NB4 (cell line): Measurements from ENCODE around the gene C3orf62.
A peak's percentile ranks its signal among the peaks of the same experiment; 100 is the strongest.
"Not testable (repeated sequence)": the region's sequence is repeated elsewhere in the genome, so short reads cannot be mapped to it uniquely, and the experiment has no call there.

ENCODE experiments used
- DNase-seq: peaks from one replicate; pipeline ENCODE4 v3.0.0; 2010; ENCODE audit warnings: low read depth
- H3K4me3 ChIP-seq: one replicate; pipeline ENCODE4 v1.5.1; 2011; ENCODE audit warnings: mild to moderate bottlenecking, low read depth, low read length, moderate library complexity
- CTCF ChIP-seq: IDR thresholded peaks from one replicate; pipeline ENCODE4 v1.5.1; 2012; ENCODE audit warnings: low read depth, low read length
- MAX ChIP-seq: IDR thresholded peaks from 2 replicates; pipeline ENCODE4 v1.6.1; 2011; ENCODE audit warnings: low read depth, low read length
- MYC ChIP-seq: IDR thresholded peaks from 2 replicates; pipeline ENCODE4 v1.6.1; 2011; ENCODE audit warnings: low read depth, low read length
- POLR2A ChIP-seq: IDR thresholded peaks from 2 replicates; pipeline ENCODE4 v1.6.1; 2011; ENCODE audit warnings: mild to moderate bottlenecking; ENCODE audit not compliant: insufficient read length; ENCODE audit errors: extremely low read depth

The C3orf62 gene

GRCh38 chr3:49244581-49245205 is 32.3 kb downstream of the C3orf62 start:
- TF ChIP-seq MAX (0 out of 2 replicates have a peak, but pooled peaks have one; percentile 52), POLR2A (no peak)
- no peak overlapping the region for H3K4me3 ChIP-seq
- DNase-seq: peak; percentile 43

- not testable (repeated sequence) for DNase-seq
Observed at GRCh38 chr3:49240091-49240490, 36.9 kb downstream of the C3orf62 start.

GRCh38 chr3:49238274-49239127 is 38.5 kb downstream of the C3orf62 start:
- peak; percentile 95 for DNase-seq
- peak overlapping the region; percentile 44 for H3K4me3 ChIP-seq
- TF ChIP-seq MAX (peak; percentile 85), MYC (peak; percentile 94), POLR2A (no peak)

More at GRCh38 chr3:49240091-49240490, 36.9 kb downstream of the C3orf62 start:
- H3K4me3 ChIP-seq: not testable (repeated sequence)

GRCh38 chr3:49237344-49237743 is 39.7 kb downstream of the C3orf62 start:
- H3K4me3 ChIP-seq: no peak overlapping the region
- no peak for DNase-seq
- TF ChIP-seq MAX (no peak), POLR2A (no peak), MYC (no peak), CTCF (no peak)

GRCh38 chr3:49236226-49236625 is 40.8 kb downstream of the C3orf62 start:
- H3K4me3 ChIP-seq: no peak overlapping the region
- DNase-seq: no peak
- no peak for TF ChIP-seq MYC
- no peak for TF ChIP-seq MAX
- no peak for TF ChIP-seq CTCF
- TF ChIP-seq POLR2A: no peak

- DNase-seq: not testable (repeated sequence)
Observed at GRCh38 chr3:49228817-49229216, 48.2 kb downstream of the C3orf62 start.

GRCh38 chr3:49222002-49222401 is 55.0 kb downstream of the C3orf62 start:
- H3K4me3 ChIP-seq: no peak overlapping the region
- DNase-seq: no peak
- no peak for TF ChIP-seq MAX
- no peak for TF ChIP-seq POLR2A
- no peak for TF ChIP-seq CTCF
- TF ChIP-seq MYC: no peak

More at GRCh38 chr3:49228817-49229216, 48.2 kb downstream of the C3orf62 start:
- H3K4me3 ChIP-seq: not testable (repeated sequence)

- not testable (repeated sequence) for DNase-seq, H3K4me3 ChIP-seq
Observed at GRCh38 chr3:49220985-49221563, 56.0 kb downstream of the C3orf62 start.
